GM12878 (cell line): ENCODE measurements around the gene GRHL1. TPM values are rescaled to one million over a fixed set of nuclear protein-coding genes. Genes with fewer than 3 reads are reported as not detected.

Experiments used
- ATAC-seq: fragments of 200-7000 bp; cut with Tn5 transposase; 3 replicates; pipeline ENCODE4 v1.9.1; 2020; ENCODE audit warnings: mild to moderate bottlenecking, moderate library complexity
- BruUV-seq: library from RNA; stranded (reverse); fragments of 400-500 nt; replicated peaks from 2 replicates; lab custom pipeline; 2021; lab: Mats Ljungman, UMichigan
- CTCF ChIA-PET: fragments of 300-600 bp; sonication (Branson Sonifier 250); formaldehyde crosslinking; extraction: SDS; loops from one replicate; lab custom pipeline; 2021; ENCODE audit warnings: inconsistent platforms; lab: Yijun Ruan, JAX
- POLR2A ChIA-PET: fragments of 350-600 bp; formaldehyde crosslinking; extraction: SDS; loops from one replicate; lab custom pipeline; 2021; ENCODE audit warnings: inconsistent platforms; lab: Charles Lee
- RAD21 ChIA-PET: fragments of 300-600 bp; sonication (Branson Sonifier 250); formaldehyde crosslinking; loops from one replicate; lab custom pipeline; 2023; ENCODE audit warnings: antibody characterized with exemption; ENCODE audit not compliant: unreplicated experiment; lab: Charles Lee
- SMC1A ChIA-PET: fragments of 300-600 bp; sonication (Branson Sonifier 250); formaldehyde crosslinking; loops from one replicate; lab custom pipeline; 2023; ENCODE audit not compliant: unreplicated experiment, uncharacterized antibody; lab: Charles Lee
- DNase-seq: peaks from one replicate; pipeline ENCODE4 v3.0.0-alpha.2; 2011; ENCODE audit warnings: low read depth, low spot score
- FAIRE-seq: peaks from 3 replicates; lab custom pipeline; 2011; peaks lifted over from hg19 to GRCh38; lab: Jason Lieb, UNC
- H2AFZ ChIP-seq: 2 replicates; pipeline ENCODE4 v1.6.0; 2011; ENCODE audit warnings: low read depth, low read length, control low read depth; ENCODE audit not compliant: control insufficient read depth
- H3K27ac ChIP-seq: 2 replicates; pipeline ENCODE4 v1.5.1; 2011; ENCODE audit warnings: control low read depth; ENCODE audit not compliant: control insufficient read depth, insufficient read depth
- H3K27me3 ChIP-seq, 2 experiments: replicated peaks in 1 of 2; 2 replicates each; pipeline versions ENCODE4 v1.6.0 to v1.6.1; 2011; ENCODE audit warnings: low read length in 1 of 2; ENCODE audit not compliant: control insufficient read depth in 2 of 2, insufficient read depth in 2 of 2
- H3K36me3 ChIP-seq, 2 experiments: 2 replicates each; pipeline ENCODE4 v1.5.1; 2011; ENCODE audit warnings: low read length in 1 of 2; ENCODE audit not compliant: control insufficient read depth in 2 of 2, insufficient read depth in 2 of 2
- H3K4me1 ChIP-seq: 2 replicates; pipeline ENCODE4 v1.6.1; 2011; ENCODE audit warnings: mild to moderate bottlenecking, low read length, moderate library complexity, mixed read lengths; ENCODE audit not compliant: control insufficient read depth, insufficient read depth
- H3K4me2 ChIP-seq: 2 replicates; pipeline ENCODE4 v1.6.0; 2011; ENCODE audit warnings: control low read depth; ENCODE audit not compliant: control insufficient read depth, insufficient read depth
- H3K4me3 ChIP-seq: fragments of 200-600 bp; sonication (generic); 2 replicates; pipeline ENCODE4 v1.5.1; 2016
- H3K79me2 ChIP-seq: 2 replicates; pipeline ENCODE4 v1.6.0; 2011; ENCODE audit warnings: low read length; ENCODE audit not compliant: control insufficient read depth, insufficient read depth
- H3K9ac ChIP-seq: 2 replicates; pipeline ENCODE4 v1.8.0; 2011; ENCODE audit warnings: low read length, control low read depth, mixed read lengths; ENCODE audit not compliant: control insufficient read depth, insufficient read depth
- H3K9me3 ChIP-seq: replicated peaks from 3 replicates; pipeline ENCODE4 v1.5.1; 2011; ENCODE audit warnings: mild to moderate bottlenecking, low read length; ENCODE audit not compliant: control insufficient read depth, insufficient read depth
- H4K20me1 ChIP-seq: 2 replicates; pipeline ENCODE4 v1.6.0; 2011; ENCODE audit not compliant: control insufficient read depth, insufficient read depth
- BCLAF1 ChIP-seq: fragments of 450-650 bp; IDR thresholded peaks from 2 replicates; pipeline ENCODE4 v1.6.1; 2017; ENCODE audit warnings: antibody characterized with exemption, mild to moderate bottlenecking, moderate library complexity
- CBFB ChIP-seq: IDR thresholded peaks from 2 replicates; pipeline ENCODE4 v1.6.1; 2016; ENCODE audit warnings: antibody characterized with exemption, low read depth
- CHD1 ChIP-seq: IDR thresholded peaks from 2 replicates; pipeline ENCODE4 v1.6.1; 2012; ENCODE audit warnings: low read depth, low read length, improper control_type of control experiment
- CHD2 ChIP-seq: IDR thresholded peaks from 2 replicates; pipeline ENCODE4 v1.6.1; 2011; ENCODE audit warnings: low read depth, low read length, improper control_type of control experiment, borderline replicate concordance
- E2F4 ChIP-seq: IDR thresholded peaks from 2 replicates; pipeline ENCODE4 v1.6.1; 2012; ENCODE audit warnings: low read depth, low read length, improper control_type of control experiment
- PKNOX1 ChIP-seq: fragments of 450-650 bp; IDR thresholded peaks from 2 replicates; pipeline ENCODE4 v1.6.1; 2016; ENCODE audit warnings: mild to moderate bottlenecking
- POLR2AphosphoS2 ChIP-seq: IDR thresholded peaks from 2 replicates; pipeline ENCODE4 v1.6.1; 2011; ENCODE audit warnings: low read depth, mild to moderate bottlenecking, low read length, improper control_type of control experiment, moderate library complexity
- RB1 ChIP-seq: fragments of 450-650 bp; formaldehyde crosslinking; IDR thresholded peaks from 2 replicates; pipeline ENCODE4 v1.6.1; 2017; ENCODE audit warnings: mild to moderate bottlenecking, borderline replicate concordance
- RBBP5 ChIP-seq: fragments of 200-600 bp; sonication (generic); conservative IDR thresholded peaks from 2 replicates; pipeline ENCODE4 v1.6.1; 2016
- RCOR1 ChIP-seq: conservative IDR thresholded peaks from 2 replicates; pipeline ENCODE4 v1.6.1; 2012; ENCODE audit warnings: low read depth, low read length, improper control_type of control experiment
- SRF ChIP-seq, 2 experiments: IDR thresholded peaks; 2 replicates each; pipeline ENCODE4 v1.6.1; 2011; ENCODE audit warnings: low read depth in 2 of 2, low read length in 2 of 2, mild to moderate bottlenecking in 1 of 2, moderate library complexity in 1 of 2
- ZNF217 ChIP-seq: fragments of 450-650 bp; IDR thresholded peaks from 2 replicates; pipeline ENCODE4 v1.6.1; 2017; ENCODE audit warnings: antibody characterized with exemption, mild to moderate bottlenecking
- WGBS: methylation state at CpG from one replicate; pipeline ENCODE4 v1.1.6; 2016; ENCODE audit warnings: low lambda C conversion rate; ENCODE audit not compliant: insufficient replicate concordance, insufficient coverage; ENCODE audit errors: missing lambda C conversion rate; 5-methylcytosine and 5-hydroxymethylcytosine counted together
- in situ Hi-C: fragments of 300-500 bp; cut with MboI; formaldehyde crosslinking; loops from 9 replicates; pipeline ENCODE4 v1.14.3; 2018; ENCODE audit warnings: mixed read lengths
- intact Hi-C: fragments of 100-400 bp; cut with micrococcal nuclease; formaldehyde crosslinking; loops from one replicate; pipeline ENCODE4 v1.14.2; 2022; ENCODE audit not compliant: unreplicated experiment
- polyA plus RNA-seq, 11 experiments: library from polyadenylated mRNA; depleted of rRNA in 4 of 11; unstranded in 6 of 11; stranded (reverse) in 5 of 11; fragments of >200 nt; fragmentation: Nextera tagmentation in 4 of 11; fragmentation: Illumina TruSeq in 1 of 11; extraction: Ambion mirVana in 4 of 11; extraction: Trizol in 1 of 11; gene quantifications; 1 replicate in 1 of 11; 2 replicates in 10 of 11; pipeline versions ENCODE4 v1.2.1 to v1.2.3, GENCODE V29; 2011 to 2016; ENCODE audit warnings: inconsistent platforms in 2 of 11, missing spikeins in 2 of 11, low read depth in 1 of 11
- total RNA-seq, 4 experiments: library from RNA; depleted of rRNA in 3 of 4; stranded (reverse); fragments of >200 nt in 3 of 4; fragmentation: Illumina TruSeq in 1 of 4; extraction: Trizol in 1 of 4; gene quantifications; 2 replicates each; pipeline versions ENCODE4 v1.2.1 to v1.2.3, GENCODE V29; 2013 to 2021

Gene GRHL1
- total and polyA plus RNA-seq, 10 of the 15 experiments (the other 5 are each of a cell fraction or from before 2014, with no cell fraction given) = 0.09 to 0.81 (median 0.28) TPM; not detected in 1

GRCh38 chr2:10019174-10019573 is 67.7 kb downstream of the GRHL1 start:
- ChIA-PET SMC1A (no interaction called here), POLR2A (interaction anchor here (1.5 kb wide), 1 partner anchor 35 kb away, joined by 3 read pairs; no protein-coding TSS in a partner anchor), CTCF (interaction anchor here (0.9 to 2.3 kb wide), 4 partner anchors 8 to 249 kb away, joined by 3 to 8 read pairs (median 3); no protein-coding TSS in a partner anchor), RAD21 (interaction anchor here (0.8 kb wide), 1 partner anchor 29 kb away, joined by 3 read pairs; no protein-coding TSS in a partner anchor)
- no TSS peak for BruUV-seq
- Histone ChIP-seq H4K20me1 (no peaks in the 10 kb centered on the region), H2AFZ (no peak overlapping the region), H3K4me1 (no peaks in the 10 kb centered on the region), H3K9ac (no peak overlapping the region), H3K79me2 (no peaks in the 10 kb centered on the region), H3K36me3 (no peaks in the 10 kb centered on the region), H3K4me3 (no peak overlapping the region), H3K9me3 (no peaks in the 10 kb centered on the region; the same call in 2 of the 3 replicates), H3K27me3 (no peaks in the 10 kb centered on the region; a peak in 3 of 4 replicates), H3K4me2 (no peak overlapping the region), H3K27ac (no peak overlapping the region)
- FAIRE-seq (no peak), DNase-seq (no peak), ATAC-seq (no peak)
- in situ Hi-C loops (no loop called here), intact Hi-C loops (no loop called here)
- 42% methylated on average over 8 of the region's 8 CpGs for WGBS
- no peak for TF ChIP-seq CHD1
- TF ChIP-seq PKNOX1 = no peak
- no peak for TF ChIP-seq ZNF217
- no peak for TF ChIP-seq RB1
- no peak for TF ChIP-seq E2F4
- TF ChIP-seq CBFB = no peak
- TF ChIP-seq BCLAF1 = no peak
- no peak for TF ChIP-seq SRF (IDR thresholded peaks at IDR 0.05; ENCODE audit: low read depth in 2 of 2, low read length in 2 of 2)
- TF ChIP-seq CHD2 = no peak
- TF ChIP-seq POLR2AphosphoS2 = no peak
- no peak for TF ChIP-seq RBBP5
- no peak for TF ChIP-seq RCOR1
